H1 (cell line): ENCODE results near the gene FGF12. TPM values are rescaled to one million over a fixed set of nuclear protein-coding genes. Genes with fewer than 3 reads are reported as not detected.

Experiments
- RAD21 ChIP-seq, 2 experiments: IDR thresholded peaks in 1 of 2; conservative IDR thresholded peaks in 1 of 2; 2 replicates each; pipeline ENCODE4 v1.6.1; 2011; ENCODE audit warnings: low read depth in 2 of 2, low read length in 2 of 2, improper control_type of control experiment in 1 of 2, inconsistent platforms in 1 of 2, mild to moderate bottlenecking in 1 of 2, moderate library complexity in 1 of 2
- polyA plus RNA-seq, 7 experiments: library from polyadenylated mRNA; depleted of rRNA in 3 of 7; stranded (reverse) in 5 of 7; unstranded in 2 of 7; fragments of >200 nt in 5 of 7; fragments of 200-250 nt in 2 of 7; gene quantifications; 1 replicate in 5 of 7; 2 replicates in 1 of 7; 4 replicates in 1 of 7; pipeline versions ENCODE4 v1.2.1 to v1.2.3, GENCODE V29; 2011 to 2013; ENCODE audit warnings: missing spikeins in 2 of 7, mixed read lengths in 2 of 7
- total RNA-seq: library from RNA; stranded (reverse); fragmentation: NEBNext Ultra II Directional; extraction: Animal tissue kit (Norgen Biotek cat#: 25700); gene quantifications from 2 replicates; pipeline ENCODE4 v1.2.1, GENCODE V29; 2021

The FGF12 gene
- total and polyA plus RNA-seq, 2 of the 8 experiments (the other 6 are each of a cell fraction or from before 2014, with no cell fraction given), result 4.1 to 16.6 TPM

GRCh38 chr3:192772240-192772894, 45.0 kb upstream of the FGF12 start (continued):
- peak; percentile 96 for TF ChIP-seq RAD21 (IDR thresholded peaks at IDR 0.05 in 1 of 2, conservative IDR thresholded peaks at IDR 0.05 in 1 of 2; ENCODE audit: low read depth in 2 of 2, low read length in 2 of 2)
